Measurements from ENCODE around the gene APOC4.

DNA sequence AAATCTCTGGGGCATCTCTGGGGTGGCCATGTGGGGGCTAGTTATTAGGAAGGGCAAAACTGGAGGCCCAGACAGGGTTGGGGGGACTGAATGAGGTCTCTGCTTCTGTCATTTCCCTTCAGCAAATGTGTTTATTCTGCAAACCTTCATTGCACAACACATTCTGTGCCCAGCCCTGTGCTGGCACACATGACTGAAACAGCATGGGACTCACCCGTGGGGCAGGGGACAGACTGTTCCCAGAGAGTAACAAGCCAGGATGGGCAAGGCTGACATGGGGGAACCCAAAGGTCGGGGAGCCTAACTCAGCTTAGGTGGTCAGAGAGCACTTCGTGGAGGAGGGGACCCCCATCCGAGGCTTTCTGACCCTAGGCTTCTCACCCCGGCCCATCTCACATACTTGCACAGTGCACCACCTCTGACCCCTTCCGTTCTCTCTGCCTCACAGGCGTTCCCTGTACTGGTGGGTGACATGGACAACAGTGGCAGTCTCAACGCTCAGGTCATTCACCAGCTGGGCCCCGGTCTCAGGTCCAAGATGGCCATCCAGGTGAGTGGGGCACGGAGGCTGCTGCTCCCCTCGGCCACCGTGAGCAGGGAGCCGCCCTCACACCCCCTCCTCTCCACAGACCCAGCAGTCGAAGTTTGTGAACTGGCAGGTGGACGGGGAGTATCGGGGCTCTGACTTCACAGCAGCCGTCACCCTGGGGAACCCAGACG is 48.5 kb upstream of the APOC4 start:
- TF ChIP-seq, protein P1, sequence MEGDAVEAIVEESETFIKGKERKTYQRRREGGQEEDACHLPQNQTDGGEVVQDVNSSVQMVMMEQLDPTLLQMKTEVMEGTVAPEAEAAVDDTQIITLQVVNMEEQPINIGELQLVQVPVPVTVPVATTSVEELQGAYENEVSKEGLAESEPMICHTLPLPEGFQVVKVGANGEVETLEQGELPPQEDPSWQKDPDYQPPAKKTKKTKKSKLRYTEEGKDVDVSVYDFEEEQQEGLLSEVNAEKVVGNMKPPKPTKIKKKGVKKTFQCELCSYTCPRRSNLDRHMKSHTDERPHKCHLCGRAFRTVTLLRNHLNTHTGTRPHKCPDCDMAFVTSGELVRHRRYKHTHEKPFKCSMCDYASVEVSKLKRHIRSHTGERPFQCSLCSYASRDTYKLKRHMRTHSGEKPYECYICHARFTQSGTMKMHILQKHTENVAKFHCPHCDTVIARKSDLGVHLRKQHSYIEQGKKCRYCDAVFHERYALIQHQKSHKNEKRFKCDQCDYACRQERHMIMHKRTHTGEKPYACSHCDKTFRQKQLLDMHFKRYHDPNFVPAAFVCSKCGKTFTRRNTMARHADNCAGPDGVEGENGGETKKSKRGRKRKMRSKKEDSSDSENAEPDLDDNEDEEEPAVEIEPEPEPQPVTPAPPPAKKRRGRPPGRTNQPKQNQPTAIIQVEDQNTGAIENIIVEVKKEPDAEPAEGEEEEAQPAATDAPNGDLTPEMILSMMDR (conservative IDR thresholded peaks at IDR 0.05), result no peak
- no peak for TF ChIP-seq ZFX (IDR thresholded peaks at IDR 0.05)

Measured in C4-2B (cell line).